ENCODE measurements around the gene GALK1. TPM values are rescaled to one million over a fixed set of nuclear protein-coding genes. Genes with fewer than 3 reads are reported as not detected.
"Not testable (repeated sequence)": the region's sequence is repeated elsewhere in the genome, so short reads cannot be mapped to it uniquely, and the experiment has no call there.

Gene GALK1
- 41.8 and 53.3 TPM in 2 replicates for total RNA-seq (2012; rRNA removed)

- peak within 1 kb of the TSS; percentile 80 for H3K9ac ChIP-seq (ENCODE audit: low read depth, low read length)
- no peaks in the 10 kb centered on the region for H3K9me3 ChIP-seq (replicated peaks; ENCODE audit: low read length)
- no peaks in the 10 kb centered on the region for H3K27me3 ChIP-seq (ENCODE audit: control insufficient read depth, insufficient read depth, low read length)
- H3K4me2 ChIP-seq (ENCODE audit: low read length) = peak within 1 kb of the TSS; percentile 92
- peaks cover 15% of the 10 kb centered on the region for H3K4me1 ChIP-seq (ENCODE audit: control insufficient read depth, insufficient read depth, low read length)
- H3K36me3 ChIP-seq (ENCODE audit: insufficient read depth, low read length) = no peaks in the 10 kb centered on the region
- peak within 1 kb of the TSS; percentile 80 for H3K4me3 ChIP-seq (ENCODE audit: low read length)
Observed at GRCh38 chr17:75764711-75765421, at the start of gene GALK1. Gene GALK1, minus strand, starts transcription at chr17:75765192. Its CDS starts 56 bp downstream, at chr17:75765136.

- no peaks in the 10 kb centered on the region for H3K9me3 ChIP-seq (replicated peaks; ENCODE audit: low read length)
- H3K27me3 ChIP-seq (ENCODE audit: control insufficient read depth, insufficient read depth, low read length) = no peaks in the 10 kb centered on the region
- H3K9ac ChIP-seq (ENCODE audit: low read depth, low read length) = no peak overlapping the region
- no peak overlapping the region for H3K4me2 ChIP-seq (ENCODE audit: low read length)
- peaks cover 49% of the 10 kb centered on the region for H3K36me3 ChIP-seq (ENCODE audit: insufficient read depth, low read length)
- H3K4me3 ChIP-seq (ENCODE audit: low read length) = no peak overlapping the region
- H3K4me1 ChIP-seq (ENCODE audit: control insufficient read depth, insufficient read depth, low read length) = peaks cover 24% of the 10 kb centered on the region
Observed at GRCh38 chr17:75814021-75814395, 49.0 kb upstream of the GALK1 start.

- Histone ChIP-seq H3K36me3 (ENCODE audit: insufficient read depth, low read length) (peaks cover 43% of the 10 kb centered on the region), H3K9ac (ENCODE audit: low read depth, low read length) (no peak overlapping the region)
Observed at GRCh38 chr17:75813081-75814020, 48.4 kb upstream of the GALK1 start.

GRCh38 chr17:75812096-75813013 is 47.4 kb upstream of the GALK1 start:
- no peak overlapping the region for H3K9ac ChIP-seq (ENCODE audit: low read depth, low read length)
- H3K4me3 ChIP-seq (ENCODE audit: low read length) = no peak overlapping the region
- H3K36me3 ChIP-seq (ENCODE audit: insufficient read depth, low read length) = peaks cover 37% of the 10 kb centered on the region
- H3K9me3 ChIP-seq (replicated peaks; ENCODE audit: low read length) = no peaks in the 10 kb centered on the region
- H3K4me2 ChIP-seq (ENCODE audit: low read length) = no peak overlapping the region
- peaks cover 34% of the 10 kb centered on the region for H3K4me1 ChIP-seq (ENCODE audit: control insufficient read depth, insufficient read depth, low read length)
- no peaks in the 10 kb centered on the region for H3K27me3 ChIP-seq (ENCODE audit: control insufficient read depth, insufficient read depth, low read length)

More at GRCh38 chr17:75813081-75814020, 48.4 kb upstream of the GALK1 start:
- Histone ChIP-seq H3K27me3 (ENCODE audit: control insufficient read depth, insufficient read depth, low read length) (no peaks in the 10 kb centered on the region), H3K4me1 (ENCODE audit: control insufficient read depth, insufficient read depth, low read length) (peaks cover 29% of the 10 kb centered on the region), H3K4me2 (ENCODE audit: low read length) (no peak overlapping the region), H3K4me3 (ENCODE audit: low read length) (no peak overlapping the region), H3K9me3 (replicated peaks; ENCODE audit: low read length) (no peaks in the 10 kb centered on the region)

- peaks cover 37% of the 10 kb centered on the region for H3K36me3 ChIP-seq (ENCODE audit: insufficient read depth, low read length)
- H3K9me3 ChIP-seq (replicated peaks; ENCODE audit: low read length) = no peaks in the 10 kb centered on the region
- H3K4me1 ChIP-seq (ENCODE audit: control insufficient read depth, insufficient read depth, low read length) = peaks cover 34% of the 10 kb centered on the region
- H3K4me3 ChIP-seq (ENCODE audit: low read length) = no peak overlapping the region
- no peak overlapping the region for H3K4me2 ChIP-seq (ENCODE audit: low read length)
- no peak overlapping the region for H3K9ac ChIP-seq (ENCODE audit: low read depth, low read length)
- no peaks in the 10 kb centered on the region for H3K27me3 ChIP-seq (ENCODE audit: control insufficient read depth, insufficient read depth, low read length)
Observed at GRCh38 chr17:75811174-75811573, 46.2 kb upstream of the GALK1 start.

- H3K9me3 ChIP-seq (replicated peaks; ENCODE audit: low read length); H3K9ac ChIP-seq (ENCODE audit: low read depth, low read length); H3K27me3 ChIP-seq (ENCODE audit: control insufficient read depth, insufficient read depth, low read length); H3K4me2 ChIP-seq (ENCODE audit: low read length); H3K4me3 ChIP-seq (ENCODE audit: low read length): not testable (repeated sequence)
- Histone ChIP-seq H3K36me3 (ENCODE audit: insufficient read depth, low read length) (peaks cover 37% of the 10 kb centered on the region), H3K4me1 (ENCODE audit: control insufficient read depth, insufficient read depth, low read length) (peaks cover 34% of the 10 kb centered on the region)
Observed at GRCh38 chr17:75810756-75811155, 45.8 kb upstream of the GALK1 start.

- Histone ChIP-seq H3K9me3 (replicated peaks; ENCODE audit: low read length) (no peaks in the 10 kb centered on the region), H3K36me3 (ENCODE audit: insufficient read depth, low read length) (peaks cover 37% of the 10 kb centered on the region), H3K4me1 (ENCODE audit: control insufficient read depth, insufficient read depth, low read length) (peaks cover 32% of the 10 kb centered on the region), H3K9ac (ENCODE audit: low read depth, low read length) (no peak overlapping the region), H3K4me3 (ENCODE audit: low read length) (no peak overlapping the region), H3K27me3 (ENCODE audit: control insufficient read depth, insufficient read depth, low read length) (no peaks in the 10 kb centered on the region), H3K4me2 (ENCODE audit: low read length) (no peak overlapping the region)
Observed at GRCh38 chr17:75810216-75810615, 45.2 kb upstream of the GALK1 start.

GRCh38 chr17:75809631-75810111 is 44.7 kb upstream of the GALK1 start:
- Histone ChIP-seq H3K4me2 (ENCODE audit: low read length) (peak overlapping the region; percentile 59), H3K36me3 (ENCODE audit: insufficient read depth, low read length) (peaks cover 35% of the 10 kb centered on the region), H3K4me1 (ENCODE audit: control insufficient read depth, insufficient read depth, low read length) (peaks cover 27% of the 10 kb centered on the region), H3K9me3 (replicated peaks; ENCODE audit: low read length) (no peaks in the 10 kb centered on the region), H3K27me3 (ENCODE audit: control insufficient read depth, insufficient read depth, low read length) (no peaks in the 10 kb centered on the region), H3K9ac (ENCODE audit: low read depth, low read length) (peak overlapping the region; percentile 19), H3K4me3 (ENCODE audit: low read length) (no peak overlapping the region)

- Histone ChIP-seq H3K4me1 (ENCODE audit: control insufficient read depth, insufficient read depth, low read length) (peaks cover 23% of the 10 kb centered on the region), H3K4me2 (ENCODE audit: low read length) (peak overlapping the region; percentile 59), H3K4me3 (ENCODE audit: low read length) (no peak overlapping the region), H3K9me3 (replicated peaks; ENCODE audit: low read length) (no peaks in the 10 kb centered on the region), H3K36me3 (ENCODE audit: insufficient read depth, low read length) (peaks cover 32% of the 10 kb centered on the region), H3K27me3 (ENCODE audit: control insufficient read depth, insufficient read depth, low read length) (no peaks in the 10 kb centered on the region), H3K9ac (ENCODE audit: low read depth, low read length) (peak overlapping the region; percentile 19)
Observed at GRCh38 chr17:75808905-75809621, 44.1 kb upstream of the GALK1 start.

GRCh38 chr17:75808549-75808904 is 43.5 kb upstream of the GALK1 start:
- peak overlapping the region; percentile 2 for H3K9ac ChIP-seq (ENCODE audit: low read depth, low read length)
- no peaks in the 10 kb centered on the region for H3K27me3 ChIP-seq (ENCODE audit: control insufficient read depth, insufficient read depth, low read length)
- H3K9me3 ChIP-seq (replicated peaks; ENCODE audit: low read length) = no peaks in the 10 kb centered on the region
- peak overlapping the region; percentile 29 for H3K4me2 ChIP-seq (ENCODE audit: low read length)
- H3K36me3 ChIP-seq (ENCODE audit: insufficient read depth, low read length) = peaks cover 29% of the 10 kb centered on the region
- H3K4me1 ChIP-seq (ENCODE audit: control insufficient read depth, insufficient read depth, low read length) = peaks cover 23% of the 10 kb centered on the region
- H3K4me3 ChIP-seq (ENCODE audit: low read length) = no peak overlapping the region
